Mucosa of stomach (tissue), 1 donor: Measurements from ENCODE around the gene DNAJC13.

Source experiments
- H3K27me3 ChIP-seq: one replicate; pipeline ENCODE4 v1.7.0; 2013; ENCODE audit warnings: mild to moderate bottlenecking, low read length; ENCODE audit not compliant: control insufficient read depth, insufficient read depth
- H3K36me3 ChIP-seq: one replicate; pipeline ENCODE4 v1.7.0; 2013; ENCODE audit warnings: low read length; ENCODE audit not compliant: control insufficient read depth, insufficient read depth
- H3K4me1 ChIP-seq: one replicate; pipeline ENCODE4 v1.7.0; 2013; ENCODE audit warnings: mild to moderate bottlenecking, low read length; ENCODE audit not compliant: control insufficient read depth, insufficient read depth
- H3K4me3 ChIP-seq: one replicate; pipeline ENCODE4 v1.7.0; 2013; ENCODE audit warnings: low read length
- H3K9ac ChIP-seq: one replicate; pipeline ENCODE4 v1.7.0; 2013; ENCODE audit warnings: mild to moderate bottlenecking, low read length, moderate library complexity
- H3K9me3 ChIP-seq: one replicate; pipeline ENCODE4 v1.7.0; 2013; ENCODE audit warnings: mild to moderate bottlenecking, low read length, moderate library complexity; ENCODE audit not compliant: control insufficient read depth
- donor health status: Pancreatic carcinoma.

The DNAJC13 gene

DNA sequence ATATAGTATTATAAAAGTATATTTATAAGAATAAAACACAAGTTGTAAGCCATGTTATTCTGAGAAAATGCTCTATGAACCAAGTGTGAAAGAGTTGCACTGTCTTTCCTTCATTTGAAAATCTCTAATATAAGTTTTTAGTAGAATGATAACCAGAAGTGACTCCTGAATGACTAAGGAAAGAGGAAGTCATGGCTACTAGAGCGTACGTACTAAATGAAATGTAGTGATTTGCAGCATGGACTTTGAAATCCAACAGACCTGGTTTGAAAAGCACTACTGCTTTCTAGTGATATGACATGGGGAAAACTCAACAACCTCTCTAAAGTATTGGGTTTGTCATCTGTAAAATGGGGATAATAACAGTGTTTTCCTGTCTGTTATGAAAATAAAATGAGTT, 10.3 kb upstream of the DNAJC13 start:
- no peaks in the 10 kb centered on the region for H3K27me3 ChIP-seq
- no peaks in the 10 kb centered on the region for H3K9me3 ChIP-seq
- no peak overlapping the region for H3K9ac ChIP-seq
- no peak overlapping the region for H3K4me3 ChIP-seq
- no peaks in the 10 kb centered on the region for H3K36me3 ChIP-seq
- H3K4me1 ChIP-seq = no peaks in the 10 kb centered on the region

DNA sequence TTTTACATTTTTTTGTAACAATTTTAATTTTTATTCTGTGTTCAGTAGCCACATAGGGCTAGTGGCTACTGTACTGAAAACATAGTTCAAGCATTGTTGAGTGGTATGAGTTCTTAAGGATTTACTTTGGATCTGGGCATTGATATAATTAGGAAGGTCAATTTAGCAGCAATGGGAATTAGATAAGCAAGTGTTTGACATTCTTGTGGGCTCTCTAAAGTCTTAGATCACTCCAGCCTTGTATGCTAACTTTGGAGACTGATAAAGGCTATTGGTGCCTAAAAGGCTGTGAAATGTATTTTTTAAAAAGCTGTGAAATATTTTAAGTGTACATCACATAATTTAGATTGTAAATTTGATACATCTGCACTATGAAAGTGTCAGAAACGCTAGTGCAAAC, 2.5 kb upstream of the DNAJC13 start:
- Histone ChIP-seq H3K4me3 (no peak overlapping the region), H3K27me3 (no peaks in the 10 kb centered on the region), H3K9ac (no peak overlapping the region), H3K4me1 (peaks cover 7% of the 10 kb centered on the region), H3K36me3 (no peaks in the 10 kb centered on the region), H3K9me3 (no peaks in the 10 kb centered on the region)

DNA sequence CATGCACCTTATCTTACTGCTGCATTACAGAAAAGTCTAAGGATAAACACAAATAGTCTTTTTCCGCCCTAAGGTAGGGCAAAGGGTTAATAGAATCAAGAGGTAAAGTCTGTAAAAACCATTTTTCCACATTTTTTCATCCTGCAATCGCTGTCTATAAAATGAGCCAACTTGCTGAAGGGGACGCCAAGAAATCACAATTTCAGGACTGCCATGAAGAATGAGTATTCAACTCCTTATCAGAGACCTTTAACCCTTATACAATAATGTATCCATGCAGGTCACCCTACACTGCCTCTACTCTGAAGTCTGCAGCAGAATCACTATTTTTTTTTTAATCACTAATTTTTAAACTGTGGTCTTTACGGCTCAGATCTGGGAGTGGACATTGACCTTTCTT, 1.1 kb upstream of the DNAJC13 start:
- Histone ChIP-seq H3K27me3 (no peaks in the 10 kb centered on the region), H3K36me3 (no peaks in the 10 kb centered on the region), H3K4me1 (peaks cover 7% of the 10 kb centered on the region), H3K4me3 (no peak overlapping the region), H3K9me3 (no peaks in the 10 kb centered on the region), H3K9ac (no peak overlapping the region)

DNA sequence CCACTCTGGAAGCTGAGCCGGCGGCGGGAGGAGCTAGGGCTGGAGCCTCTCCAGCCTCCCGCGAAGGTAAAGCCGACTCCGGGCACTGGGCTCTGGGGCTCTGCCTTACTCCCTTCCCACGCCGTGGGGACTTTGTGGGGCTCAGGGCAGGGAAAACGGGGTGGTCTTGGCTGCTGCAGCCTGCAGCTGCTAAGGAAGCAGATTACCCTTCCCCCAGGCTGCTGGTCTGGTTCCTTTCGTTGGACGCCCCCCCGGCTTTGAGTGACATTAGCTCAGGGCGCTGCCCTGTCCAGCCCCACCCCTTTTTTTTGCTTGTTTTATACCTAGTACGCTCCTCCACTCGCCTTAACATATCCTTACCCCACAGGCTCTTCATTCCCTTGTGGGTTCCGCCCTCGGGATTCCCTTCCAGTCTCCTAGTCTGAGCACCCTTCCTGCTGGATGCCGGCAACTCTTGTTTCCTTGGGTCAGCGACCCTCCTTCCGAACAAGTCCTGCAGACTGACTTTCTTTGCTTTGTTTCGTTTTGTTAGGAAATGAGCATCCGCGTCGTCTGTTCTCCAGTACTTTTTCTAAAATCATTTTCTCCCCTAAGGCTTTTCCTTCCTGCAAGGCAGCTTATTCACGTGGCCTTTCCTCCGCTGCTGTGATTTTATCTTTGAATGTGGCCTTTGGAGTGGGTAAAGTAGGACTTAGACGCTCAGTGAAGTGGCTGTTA, 551 bp downstream of the DNAJC13 start:
- Histone ChIP-seq H3K9ac (peak overlapping the region; percentile 95), H3K4me3 (peak overlapping the region; percentile 99), H3K9me3 (no peaks in the 10 kb centered on the region), H3K4me1 (peaks cover 12% of the 10 kb centered on the region), H3K36me3 (no peaks in the 10 kb centered on the region), H3K27me3 (no peaks in the 10 kb centered on the region)

DNA sequence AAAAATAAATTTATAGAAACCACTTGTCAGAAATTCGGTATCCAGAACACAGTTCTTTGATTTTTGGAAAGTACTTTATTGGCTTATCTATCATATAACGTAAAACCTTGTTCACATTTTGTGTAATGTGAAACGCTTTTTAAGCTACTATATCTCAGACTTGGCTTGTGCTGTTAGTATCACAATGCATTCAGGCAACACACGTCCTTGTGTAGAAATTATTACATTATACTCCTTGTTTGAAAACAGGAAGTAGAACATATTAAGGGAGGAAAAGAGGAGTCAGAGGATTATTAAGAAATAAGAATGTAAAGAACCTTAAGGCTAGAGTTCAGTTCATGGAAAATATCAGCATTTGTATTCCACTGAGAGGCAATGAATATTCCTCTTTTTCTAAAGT, 1.6 kb downstream of the DNAJC13 start:
- no peaks in the 10 kb centered on the region for H3K9me3 ChIP-seq
- peaks cover 12% of the 10 kb centered on the region for H3K4me1 ChIP-seq
- H3K9ac ChIP-seq = no peak overlapping the region
- H3K36me3 ChIP-seq = no peaks in the 10 kb centered on the region
- H3K27me3 ChIP-seq = no peaks in the 10 kb centered on the region
- no peak overlapping the region for H3K4me3 ChIP-seq

DNA sequence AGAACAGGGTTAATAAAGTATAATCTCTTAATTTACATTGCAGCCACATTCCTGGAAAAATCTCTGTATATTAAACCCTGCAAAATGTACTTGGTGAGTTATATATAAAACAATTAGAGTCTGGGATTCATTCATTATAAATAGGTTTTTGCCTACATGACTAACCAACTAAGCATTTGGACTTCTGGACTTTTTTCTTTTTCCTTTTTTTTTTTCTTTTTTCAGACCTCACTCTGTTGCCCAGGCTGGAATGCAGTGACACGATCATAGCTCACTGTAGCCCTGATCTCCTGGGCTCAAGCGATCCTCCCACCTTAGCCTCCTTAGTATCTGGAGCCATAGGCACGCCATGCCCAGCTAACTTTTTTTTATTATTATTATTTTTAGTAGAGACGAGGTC, 4.5 kb downstream of the DNAJC13 start:
- no peaks in the 10 kb centered on the region for H3K9me3 ChIP-seq
- no peak overlapping the region for H3K4me3 ChIP-seq
- H3K9ac ChIP-seq = no peak overlapping the region
- H3K36me3 ChIP-seq = no peaks in the 10 kb centered on the region
- peaks cover 6% of the 10 kb centered on the region for H3K4me1 ChIP-seq
- H3K27me3 ChIP-seq = no peaks in the 10 kb centered on the region

DNA sequence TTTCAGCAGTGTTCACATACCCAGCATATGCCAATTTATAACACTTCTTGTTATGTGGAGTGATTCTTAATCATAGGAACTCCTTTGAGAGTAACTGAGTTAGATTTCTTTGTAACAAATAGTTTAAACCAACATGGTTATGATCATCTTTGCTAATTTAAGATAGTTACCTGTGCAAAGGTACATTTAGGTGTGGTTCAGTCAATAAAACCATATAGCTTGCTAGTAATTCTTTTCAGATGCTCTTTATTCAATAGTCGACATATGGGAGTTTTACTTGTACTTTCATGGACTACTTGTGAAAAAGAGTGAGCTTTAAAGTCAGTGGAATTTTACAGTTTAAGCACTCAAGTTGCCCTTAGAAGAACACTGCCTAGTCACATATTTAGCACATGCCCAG, 5.2 kb downstream of the DNAJC13 start:
- Histone ChIP-seq H3K27me3 (no peaks in the 10 kb centered on the region), H3K4me3 (no peak overlapping the region), H3K9me3 (no peaks in the 10 kb centered on the region), H3K9ac (no peak overlapping the region), H3K36me3 (no peaks in the 10 kb centered on the region), H3K4me1 (peaks cover 6% of the 10 kb centered on the region)

DNA sequence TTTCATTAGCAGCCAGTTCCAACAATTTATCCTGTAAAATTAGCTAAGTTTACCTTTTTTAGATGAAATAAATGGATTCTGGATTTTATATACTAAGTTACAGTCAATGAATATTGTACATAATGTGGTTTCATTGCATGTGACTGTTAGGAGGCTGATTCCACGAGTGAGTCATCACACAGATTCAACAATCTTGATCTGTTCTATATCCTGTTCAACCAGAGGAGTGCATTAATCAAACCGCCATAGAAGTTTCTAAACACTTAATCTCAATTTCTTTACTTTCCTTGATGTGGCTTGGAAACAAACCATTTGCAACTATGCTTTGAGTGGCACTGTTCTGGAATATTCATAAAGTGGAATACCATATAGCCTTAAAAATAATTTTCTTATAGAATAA, 15.3 kb downstream of the DNAJC13 start:
- Histone ChIP-seq H3K4me3 (no peak overlapping the region), H3K4me1 (no peaks in the 10 kb centered on the region), H3K9me3 (no peaks in the 10 kb centered on the region), H3K9ac (no peak overlapping the region), H3K27me3 (no peaks in the 10 kb centered on the region), H3K36me3 (no peaks in the 10 kb centered on the region)

DNA sequence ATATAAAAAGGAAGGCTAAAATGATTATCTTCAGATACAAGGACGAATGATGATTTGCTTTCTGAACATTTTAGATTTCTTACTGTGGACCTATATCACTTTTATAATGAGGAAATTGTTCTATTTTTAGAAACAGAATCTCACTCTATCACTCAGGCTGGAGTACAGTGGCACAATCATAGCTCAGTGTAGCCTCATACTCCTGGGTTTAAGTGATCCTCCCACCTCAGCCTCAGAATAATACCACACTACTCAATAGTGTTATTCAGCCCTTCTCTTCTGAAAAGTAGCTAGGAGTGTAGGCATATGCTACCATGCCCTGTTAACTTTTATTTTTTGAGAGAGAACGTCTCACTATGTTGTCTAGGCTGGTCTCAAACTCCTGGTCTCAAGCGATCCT, 15.8 kb downstream of the DNAJC13 start:
- Histone ChIP-seq H3K9ac (no peak overlapping the region), H3K4me3 (no peak overlapping the region), H3K27me3 (no peaks in the 10 kb centered on the region), H3K4me1 (no peaks in the 10 kb centered on the region), H3K9me3 (no peaks in the 10 kb centered on the region), H3K36me3 (no peaks in the 10 kb centered on the region)

DNA sequence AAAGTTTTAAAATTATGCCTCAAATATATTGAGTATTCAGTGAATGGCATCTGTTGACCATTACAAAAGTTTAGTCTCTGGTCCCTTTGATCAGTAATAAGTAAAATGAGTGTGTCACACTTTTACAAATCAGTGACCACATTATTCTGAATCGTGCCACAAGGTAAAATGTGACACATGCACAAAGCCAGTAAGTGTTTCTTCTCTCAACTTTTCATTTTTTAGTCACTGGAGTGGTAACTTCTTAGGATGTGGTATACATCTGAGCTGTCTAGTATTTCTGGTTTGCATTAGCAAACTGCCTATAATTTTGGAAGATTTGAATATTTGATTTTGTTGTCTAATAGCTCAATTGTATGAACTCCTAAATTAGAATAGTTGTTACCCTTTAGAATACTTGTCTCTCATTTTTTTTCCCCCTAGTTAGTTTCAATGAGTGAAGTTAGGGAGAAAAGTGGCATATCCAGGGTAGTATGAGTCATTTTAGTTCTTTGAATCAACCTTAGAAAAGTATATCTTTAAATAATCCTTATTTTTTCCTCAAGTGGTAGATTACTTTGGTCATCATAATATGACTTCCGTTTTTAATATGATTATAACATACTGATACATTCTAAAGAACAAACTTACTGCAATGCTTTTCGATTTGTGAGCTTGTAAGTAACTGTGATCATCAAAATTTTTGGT, 18.1 kb downstream of the DNAJC13 start:
- Histone ChIP-seq H3K4me1 (no peaks in the 10 kb centered on the region), H3K9ac (no peak overlapping the region), H3K4me3 (no peak overlapping the region), H3K27me3 (no peaks in the 10 kb centered on the region), H3K9me3 (no peaks in the 10 kb centered on the region), H3K36me3 (no peaks in the 10 kb centered on the region)

DNA sequence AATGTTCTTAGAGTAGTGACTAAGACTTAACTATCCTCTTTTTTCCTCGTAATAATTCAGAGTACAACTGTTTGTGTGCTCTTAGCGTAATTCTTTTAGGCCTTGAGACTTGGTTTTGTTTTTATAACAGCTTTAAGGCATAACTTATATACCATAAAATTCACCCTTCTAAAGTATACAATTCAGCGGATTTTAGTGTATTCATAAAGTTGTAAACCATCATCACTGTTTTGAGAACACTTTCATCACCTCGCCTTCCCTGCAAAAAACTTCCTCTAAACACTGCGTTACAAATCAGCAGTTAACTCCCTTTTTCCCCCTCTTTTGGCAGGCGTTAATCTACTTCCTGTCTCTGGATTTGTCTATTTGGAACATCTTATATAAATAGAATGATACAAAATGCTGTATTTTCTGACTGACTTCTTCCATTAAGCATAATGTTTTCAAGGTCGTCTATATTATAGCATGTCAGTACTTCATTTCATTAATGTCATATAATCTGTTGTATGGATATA, 18.7 kb downstream of the DNAJC13 start:
- no peak overlapping the region for H3K4me3 ChIP-seq
- no peaks in the 10 kb centered on the region for H3K4me1 ChIP-seq
- H3K9me3 ChIP-seq = no peaks in the 10 kb centered on the region
- H3K27me3 ChIP-seq = no peaks in the 10 kb centered on the region
- no peaks in the 10 kb centered on the region for H3K36me3 ChIP-seq
- H3K9ac ChIP-seq = no peak overlapping the region

DNA sequence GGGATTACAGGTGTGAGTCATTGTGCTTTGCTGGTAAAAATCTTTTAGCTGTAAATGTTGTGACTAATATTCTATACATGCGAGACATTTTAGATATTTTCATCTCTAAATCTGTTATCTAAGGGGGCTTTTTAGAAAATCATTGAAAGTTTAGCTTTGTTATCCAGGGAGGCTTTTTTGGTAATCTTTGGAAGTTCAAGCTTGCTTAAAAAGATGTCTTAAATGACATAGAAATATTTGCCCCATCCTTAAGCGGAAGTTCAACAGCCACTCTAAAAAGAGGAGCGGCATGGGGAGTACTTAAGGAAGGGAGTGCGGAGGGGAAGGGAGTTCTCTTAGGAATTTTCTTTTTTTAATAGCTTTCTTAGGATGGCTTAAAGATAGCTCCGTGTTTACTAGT, 26.1 kb downstream of the DNAJC13 start:
- Histone ChIP-seq H3K9ac (no peak overlapping the region), H3K4me3 (no peak overlapping the region), H3K4me1 (no peaks in the 10 kb centered on the region), H3K9me3 (no peaks in the 10 kb centered on the region), H3K27me3 (no peaks in the 10 kb centered on the region), H3K36me3 (no peaks in the 10 kb centered on the region)
